Measurements from ENCODE around the gene AVPR2.

Gene AVPR2

DNA sequence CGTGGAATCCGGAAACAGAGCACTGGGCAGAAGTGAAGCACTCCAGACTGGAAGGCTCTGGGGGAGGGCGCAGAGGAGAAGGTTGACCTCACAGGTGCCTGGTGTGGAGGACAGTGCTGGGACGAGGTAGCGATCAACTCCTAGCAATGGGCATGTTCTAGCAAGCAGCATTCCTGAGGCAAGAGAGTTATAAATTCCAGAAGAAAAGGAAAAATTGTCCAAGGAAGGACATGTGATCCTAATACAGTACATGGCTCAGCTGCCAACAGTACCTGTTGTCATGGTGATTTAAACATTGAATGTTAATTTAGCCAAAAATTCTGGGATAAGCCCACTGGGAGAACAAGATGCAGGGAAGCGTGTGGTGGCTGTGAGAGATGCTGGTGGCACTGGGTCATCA is 13.4 kb downstream of the AVPR2 start:
- Histone ChIP-seq H3K4me2 (ENCODE audit: low read depth, low read length) (no peak overlapping the region), H3K9me3 (replicated peaks; ENCODE audit: insufficient read depth, low read length) (no peaks in the 10 kb centered on the region), H3F3A (ENCODE audit: insufficient read depth, low read length) (no peaks in the 10 kb centered on the region), H3K27ac (ENCODE audit: low read length) (no peak overlapping the region), H3K9ac (ENCODE audit: low read length) (no peak overlapping the region), H2AFZ (ENCODE audit: low read length) (no peak overlapping the region), H3K36me3 (replicated peaks; ENCODE audit: insufficient read depth, low read length) (no peaks in the 10 kb centered on the region), H3K4me3 (ENCODE audit: low read length) (no peak overlapping the region), H3K79me2 (ENCODE audit: low read length) (peaks cover 15% of the 10 kb centered on the region), H3K27me3 (replicated peaks; ENCODE audit: insufficient read depth, low read length) (no peaks in the 10 kb centered on the region), H3K9me2 (replicated peaks; ENCODE audit: insufficient read depth, low read length) (no peaks in the 10 kb centered on the region), H3K4me1 (ENCODE audit: low read length) (no peaks in the 10 kb centered on the region), H4K20me1 (ENCODE audit: insufficient read depth, low read length) (no peaks in the 10 kb centered on the region)
- no peak for DNase-seq
- TF ChIP-seq EZH2 (optimal IDR thresholded peaks at IDR 0.05; ENCODE audit: low read depth, low read length) (no peak), EZH2phosphoT487 (IDR thresholded peaks at IDR 0.05; ENCODE audit: low read length) (no peak)
- TF ChIP-seq, protein P1, sequence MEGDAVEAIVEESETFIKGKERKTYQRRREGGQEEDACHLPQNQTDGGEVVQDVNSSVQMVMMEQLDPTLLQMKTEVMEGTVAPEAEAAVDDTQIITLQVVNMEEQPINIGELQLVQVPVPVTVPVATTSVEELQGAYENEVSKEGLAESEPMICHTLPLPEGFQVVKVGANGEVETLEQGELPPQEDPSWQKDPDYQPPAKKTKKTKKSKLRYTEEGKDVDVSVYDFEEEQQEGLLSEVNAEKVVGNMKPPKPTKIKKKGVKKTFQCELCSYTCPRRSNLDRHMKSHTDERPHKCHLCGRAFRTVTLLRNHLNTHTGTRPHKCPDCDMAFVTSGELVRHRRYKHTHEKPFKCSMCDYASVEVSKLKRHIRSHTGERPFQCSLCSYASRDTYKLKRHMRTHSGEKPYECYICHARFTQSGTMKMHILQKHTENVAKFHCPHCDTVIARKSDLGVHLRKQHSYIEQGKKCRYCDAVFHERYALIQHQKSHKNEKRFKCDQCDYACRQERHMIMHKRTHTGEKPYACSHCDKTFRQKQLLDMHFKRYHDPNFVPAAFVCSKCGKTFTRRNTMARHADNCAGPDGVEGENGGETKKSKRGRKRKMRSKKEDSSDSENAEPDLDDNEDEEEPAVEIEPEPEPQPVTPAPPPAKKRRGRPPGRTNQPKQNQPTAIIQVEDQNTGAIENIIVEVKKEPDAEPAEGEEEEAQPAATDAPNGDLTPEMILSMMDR (IDR thresholded peaks at IDR 0.05; ENCODE audit: low read length), result no peak

DNA sequence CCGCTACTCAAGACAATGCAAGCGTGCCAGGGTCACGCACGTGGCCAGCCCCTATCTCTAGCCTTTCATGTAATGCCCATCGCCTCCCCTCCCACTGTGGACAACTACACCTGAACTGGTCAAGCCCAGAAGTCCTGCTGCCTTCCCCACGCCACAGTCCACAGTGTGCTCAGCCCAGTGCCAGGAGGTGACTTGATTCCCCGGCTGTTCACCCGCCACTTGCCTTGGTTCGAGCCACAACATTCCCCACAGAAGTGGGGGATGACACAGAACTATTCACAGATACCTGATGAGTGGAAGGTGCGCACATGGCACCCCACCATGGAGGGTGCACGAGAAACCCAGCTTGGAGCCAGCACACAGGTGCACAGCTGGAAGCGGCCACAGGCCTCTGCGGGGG is 14.8 kb downstream of the AVPR2 start:
- Histone ChIP-seq H2AFZ (ENCODE audit: low read length) (no peak overlapping the region), H3F3A (ENCODE audit: insufficient read depth, low read length) (peaks cover 4% of the 10 kb centered on the region; the same call in 1 of the 2 replicates), H3K4me3 (ENCODE audit: low read length) (no peak overlapping the region), H3K36me3 (replicated peaks; ENCODE audit: insufficient read depth, low read length) (no peaks in the 10 kb centered on the region), H3K9me2 (replicated peaks; ENCODE audit: insufficient read depth, low read length) (no peaks in the 10 kb centered on the region), H3K4me1 (ENCODE audit: low read length) (0 out of 2 replicates have a peak, but pooled peaks cover 2% of the 10 kb centered on the region), H3K9me3 (replicated peaks; ENCODE audit: insufficient read depth, low read length) (no peaks in the 10 kb centered on the region), H3K27me3 (replicated peaks; ENCODE audit: insufficient read depth, low read length) (no peaks in the 10 kb centered on the region), H3K9ac (ENCODE audit: low read length) (no peak overlapping the region), H3K79me2 (ENCODE audit: low read length) (peaks cover 28% of the 10 kb centered on the region), H3K4me2 (ENCODE audit: low read depth, low read length) (no peak overlapping the region), H4K20me1 (ENCODE audit: insufficient read depth, low read length) (no peaks in the 10 kb centered on the region), H3K27ac (ENCODE audit: low read length) (no peak overlapping the region)
- DNase-seq, result no peak
- no peak for TF ChIP-seq EZH2phosphoT487 (IDR thresholded peaks at IDR 0.05; ENCODE audit: low read length)
- no peak for TF ChIP-seq EZH2 (optimal IDR thresholded peaks at IDR 0.05; ENCODE audit: low read depth, low read length)
- TF ChIP-seq, protein P1 (IDR thresholded peaks at IDR 0.05; ENCODE audit: low read length), result no peak

DNA sequence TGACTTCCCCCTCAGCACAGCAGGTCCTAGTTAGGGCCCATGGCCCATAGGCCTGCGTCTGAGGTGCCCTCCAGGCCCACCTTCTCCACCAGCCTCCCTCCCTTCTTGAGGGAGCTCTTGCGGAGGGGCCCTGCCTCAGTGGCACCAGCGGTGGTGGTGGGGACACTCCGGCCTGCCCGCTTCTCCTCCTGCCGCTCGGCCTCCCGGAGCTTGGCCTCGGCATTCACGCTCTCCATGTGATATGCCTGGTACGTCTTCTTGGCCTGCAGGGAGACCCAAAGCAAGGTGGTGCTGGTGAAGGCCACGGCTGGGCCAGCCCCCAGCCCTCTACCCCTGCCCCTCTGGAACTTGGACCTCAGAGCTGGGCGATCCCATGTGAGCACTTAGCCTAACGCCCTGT is 16.1 kb downstream of the AVPR2 start:
- Histone ChIP-seq H3K9me3 (replicated peaks; ENCODE audit: insufficient read depth, low read length) (no peaks in the 10 kb centered on the region), H3F3A (ENCODE audit: insufficient read depth, low read length) (peaks cover 16% of the 10 kb centered on the region), H3K4me1 (ENCODE audit: low read length) (0 out of 2 replicates have a peak, but pooled peaks cover 4% of the 10 kb centered on the region), H2AFZ (ENCODE audit: low read length) (no peak overlapping the region), H3K36me3 (replicated peaks; ENCODE audit: insufficient read depth, low read length) (no peaks in the 10 kb centered on the region), H3K9me2 (replicated peaks; ENCODE audit: insufficient read depth, low read length) (no peaks in the 10 kb centered on the region), H3K27ac (ENCODE audit: low read length) (no peak overlapping the region), H3K4me3 (ENCODE audit: low read length) (no peak overlapping the region), H3K4me2 (ENCODE audit: low read depth, low read length) (no peak overlapping the region), H3K9ac (ENCODE audit: low read length) (no peak overlapping the region), H3K27me3 (replicated peaks; ENCODE audit: insufficient read depth, low read length) (no peaks in the 10 kb centered on the region), H4K20me1 (ENCODE audit: insufficient read depth, low read length) (no peaks in the 10 kb centered on the region), H3K79me2 (ENCODE audit: low read length) (peaks cover 38% of the 10 kb centered on the region)
- no peak for TF ChIP-seq EZH2 (optimal IDR thresholded peaks at IDR 0.05; ENCODE audit: low read depth, low read length)
- TF ChIP-seq EZH2phosphoT487 (IDR thresholded peaks at IDR 0.05; ENCODE audit: low read length), result no peak
- TF ChIP-seq, protein P1 (IDR thresholded peaks at IDR 0.05; ENCODE audit: low read length), result no peak
- DNase-seq, result no peak
